ENCODE results near the gene TEAD2.

DNA sequence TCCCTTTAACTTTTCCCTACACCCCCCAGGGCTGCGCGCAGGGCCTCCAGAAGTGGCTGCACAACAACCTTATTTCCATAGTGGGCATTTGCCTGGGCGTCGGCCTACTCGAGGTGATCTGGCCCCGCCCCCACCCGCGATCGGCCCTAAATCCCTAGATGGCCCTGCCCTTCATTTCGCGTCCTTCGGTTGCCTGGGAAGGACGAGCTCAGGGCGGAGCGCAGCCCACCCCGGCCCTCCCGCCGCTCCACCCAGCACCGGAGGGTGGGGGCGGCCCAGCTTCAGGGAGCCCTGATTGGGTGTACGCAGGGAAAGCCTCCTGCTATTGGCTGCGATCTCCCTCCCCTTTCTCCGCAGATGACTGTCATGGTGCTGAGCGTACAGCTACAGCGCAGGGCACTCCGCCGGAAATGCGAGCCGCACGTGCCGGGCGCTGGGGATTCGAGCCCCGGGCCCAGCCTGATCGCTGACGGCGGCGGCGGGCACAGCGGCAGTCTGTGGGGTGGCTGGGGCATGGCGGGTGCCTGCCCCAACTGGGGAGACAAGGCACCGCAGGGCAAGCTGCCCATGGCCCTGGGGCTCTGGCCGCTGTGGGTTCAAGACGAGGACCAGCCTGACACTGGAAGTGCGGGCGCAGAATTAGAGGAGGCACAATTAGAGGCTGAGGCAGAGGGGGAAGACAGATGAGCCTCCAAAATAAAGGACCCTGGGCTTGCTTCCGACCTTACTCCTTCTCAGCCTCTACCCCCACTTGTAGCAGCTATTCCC lies 22.7 kb downstream of the TEAD2 start:
- TF ChIP-seq, protein P1, sequence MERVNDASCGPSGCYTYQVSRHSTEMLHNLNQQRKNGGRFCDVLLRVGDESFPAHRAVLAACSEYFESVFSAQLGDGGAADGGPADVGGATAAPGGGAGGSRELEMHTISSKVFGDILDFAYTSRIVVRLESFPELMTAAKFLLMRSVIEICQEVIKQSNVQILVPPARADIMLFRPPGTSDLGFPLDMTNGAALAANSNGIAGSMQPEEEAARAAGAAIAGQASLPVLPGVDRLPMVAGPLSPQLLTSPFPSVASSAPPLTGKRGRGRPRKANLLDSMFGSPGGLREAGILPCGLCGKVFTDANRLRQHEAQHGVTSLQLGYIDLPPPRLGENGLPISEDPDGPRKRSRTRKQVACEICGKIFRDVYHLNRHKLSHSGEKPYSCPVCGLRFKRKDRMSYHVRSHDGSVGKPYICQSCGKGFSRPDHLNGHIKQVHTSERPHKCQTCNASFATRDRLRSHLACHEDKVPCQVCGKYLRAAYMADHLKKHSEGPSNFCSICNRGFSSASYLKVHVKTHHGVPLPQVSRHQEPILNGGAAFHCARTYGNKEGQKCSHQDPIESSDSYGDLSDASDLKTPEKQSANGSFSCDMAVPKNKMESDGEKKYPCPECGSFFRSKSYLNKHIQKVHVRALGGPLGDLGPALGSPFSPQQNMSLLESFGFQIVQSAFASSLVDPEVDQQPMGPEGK (CRISPR knock-in tag; IDR thresholded peaks at IDR 0.05; ENCODE audit: borderline replicate concordance) = 0 out of 2 replicates have a peak, but pooled peaks have one; percentile 46
- TF ChIP-seq TOX (CRISPR knock-in tag; IDR thresholded peaks at IDR 0.05; ENCODE audit: borderline replicate concordance) = no peak
- no peak for TF ChIP-seq ZFP3 (CRISPR knock-in tag; IDR thresholded peaks at IDR 0.05)
- no peak for TF ChIP-seq SNAI2 (CRISPR knock-in tag; IDR thresholded peaks at IDR 0.05)
- TF ChIP-seq RARB (CRISPR knock-in tag; IDR thresholded peaks at IDR 0.05) = no peak
- TF ChIP-seq ZNF8 (CRISPR knock-in tag; IDR thresholded peaks at IDR 0.05) = no peak
- no peak for TF ChIP-seq ZFP30 (CRISPR knock-in tag; IDR thresholded peaks at IDR 0.05)
- no peak for TF ChIP-seq BACH2 (CRISPR knock-in tag; IDR thresholded peaks at IDR 0.05; ENCODE audit: borderline replicate concordance)
- TF ChIP-seq ARNTL (CRISPR knock-in tag; IDR thresholded peaks at IDR 0.05; ENCODE audit: borderline replicate concordance, low read depth) = no peak
- no peak for TF ChIP-seq ZC3H10 (CRISPR knock-in tag; IDR thresholded peaks at IDR 0.05)
- TF ChIP-seq PPARA (CRISPR knock-in tag; IDR thresholded peaks at IDR 0.05; ENCODE audit: borderline replicate concordance) = no peak
- TF ChIP-seq, protein P2, sequence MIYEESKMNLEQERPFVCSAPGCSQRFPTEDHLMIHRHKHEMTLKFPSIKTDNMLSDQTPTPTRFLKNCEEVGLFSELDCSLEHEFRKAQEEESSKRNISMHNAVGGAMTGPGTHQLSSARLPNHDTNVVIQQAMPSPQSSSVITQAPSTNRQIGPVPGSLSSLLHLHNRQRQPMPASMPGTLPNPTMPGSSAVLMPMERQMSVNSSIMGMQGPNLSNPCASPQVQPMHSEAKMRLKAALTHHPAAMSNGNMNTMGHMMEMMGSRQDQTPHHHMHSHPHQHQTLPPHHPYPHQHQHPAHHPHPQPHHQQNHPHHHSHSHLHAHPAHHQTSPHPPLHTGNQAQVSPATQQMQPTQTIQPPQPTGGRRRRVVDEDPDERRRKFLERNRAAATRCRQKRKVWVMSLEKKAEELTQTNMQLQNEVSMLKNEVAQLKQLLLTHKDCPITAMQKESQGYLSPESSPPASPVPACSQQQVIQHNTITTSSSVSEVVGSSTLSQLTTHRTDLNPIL (CRISPR knock-in tag; IDR thresholded peaks at IDR 0.05; ENCODE audit: low read depth) = no peak
- TF ChIP-seq, protein P3, sequence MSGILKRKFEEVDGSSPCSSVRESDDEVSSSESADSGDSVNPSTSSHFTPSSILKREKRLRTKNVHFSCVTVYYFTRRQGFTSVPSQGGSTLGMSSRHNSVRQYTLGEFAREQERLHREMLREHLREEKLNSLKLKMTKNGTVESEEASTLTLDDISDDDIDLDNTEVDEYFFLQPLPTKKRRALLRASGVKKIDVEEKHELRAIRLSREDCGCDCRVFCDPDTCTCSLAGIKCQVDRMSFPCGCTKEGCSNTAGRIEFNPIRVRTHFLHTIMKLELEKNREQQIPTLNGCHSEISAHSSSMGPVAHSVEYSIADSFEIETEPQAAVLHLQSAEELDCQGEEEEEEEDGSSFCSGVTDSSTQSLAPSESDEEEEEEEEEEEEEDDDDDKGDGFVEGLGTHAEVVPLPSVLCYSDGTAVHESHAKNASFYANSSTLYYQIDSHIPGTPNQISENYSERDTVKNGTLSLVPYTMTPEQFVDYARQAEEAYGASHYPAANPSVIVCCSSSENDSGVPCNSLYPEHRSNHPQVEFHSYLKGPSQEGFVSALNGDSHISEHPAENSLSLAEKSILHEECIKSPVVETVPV (CRISPR knock-in tag; IDR thresholded peaks at IDR 0.05) = no peak; the same call in 1 of the 2 replicates
- TF ChIP-seq TCF4 (CRISPR knock-in tag; IDR thresholded peaks at IDR 0.05; ENCODE audit: borderline replicate concordance) = no peak
